SK-N-SH treated with all-trans-retinoic acid at 6 μM for 48 hours (cell line): ENCODE measurements around the gene TUBA1C.
"Not testable (repeated sequence)": the region's sequence is repeated elsewhere in the genome, so short reads cannot be mapped to it uniquely, and the experiment has no call there.

ENCODE experiments used
- ATAC-seq: fragments of 200-7000 bp; cut with Tn5 transposase; 3 replicates; pipeline ENCODE4 v1.9.1; 2020; ENCODE audit warnings: mild to moderate bottlenecking, moderate library complexity
- ARNTL ChIP-seq: fragments of 450-650 bp; formaldehyde crosslinking; IDR thresholded peaks from 2 replicates; pipeline ENCODE4 v1.5.0; 2020; ENCODE audit warnings: low read depth, mild to moderate bottlenecking, moderate library complexity, borderline replicate concordance
- BACH2 ChIP-seq: fragments of 250-450 bp; sonication (Bioruptor Pico); IDR thresholded peaks from 2 replicates; pipeline ENCODE4 v1.9.0; 2021; ENCODE audit warnings: mild to moderate bottlenecking, borderline replicate concordance
- CSDC2 ChIP-seq: fragments of 250-450 bp; sonication (Bioruptor Pico); IDR thresholded peaks from 2 replicates; pipeline ENCODE4 v1.5.0; 2020; ENCODE audit warnings: mild to moderate bottlenecking, moderate library complexity
- ESRRG ChIP-seq: fragments of 250-450 bp; sonication (Bioruptor Pico); IDR thresholded peaks from 2 replicates; pipeline ENCODE4 v1.6.1; 2021; ENCODE audit warnings: mild to moderate bottlenecking
- GLIS3 ChIP-seq: fragments of 250-450 bp; sonication (Bioruptor Pico); IDR thresholded peaks from 2 replicates; pipeline ENCODE4 v1.5.0; 2020; ENCODE audit warnings: mild to moderate bottlenecking, moderate library complexity
- ISL1 ChIP-seq: fragments of 250-450 bp; sonication (Bioruptor Pico); IDR thresholded peaks from 2 replicates; pipeline ENCODE4 v2.1.2; 2022; ENCODE audit warnings: mild to moderate bottlenecking, moderate library complexity
- OSR1 ChIP-seq: fragments of 250-450 bp; sonication (Bioruptor Pico); IDR thresholded peaks from 2 replicates; pipeline ENCODE4 v1.8.0; 2022; ENCODE audit warnings: moderate library complexity, mild to moderate bottlenecking, inconsistent platforms
- PPARA ChIP-seq: fragments of 250-450 bp; sonication (Bioruptor Pico); IDR thresholded peaks from 2 replicates; pipeline ENCODE4 v1.5.0; 2020; ENCODE audit warnings: mild to moderate bottlenecking, borderline replicate concordance
- RARB ChIP-seq: fragments of 250-450 bp; sonication (Bioruptor Pico); IDR thresholded peaks from 2 replicates; pipeline ENCODE4 v1.8.0; 2021; ENCODE audit warnings: mild to moderate bottlenecking, moderate library complexity
- SNAI2 ChIP-seq: fragments of 250-450 bp; sonication (Bioruptor Pico); IDR thresholded peaks from 2 replicates; pipeline ENCODE4 v1.5.0; 2020; ENCODE audit warnings: mild to moderate bottlenecking, moderate library complexity
- TCF4 ChIP-seq: fragments of 250-450 bp; sonication (Bioruptor Pico); IDR thresholded peaks from 2 replicates; pipeline ENCODE4 v1.8.0; 2021; ENCODE audit warnings: mild to moderate bottlenecking, moderate library complexity, borderline replicate concordance
- ZFP30 ChIP-seq: fragments of 450-650 bp; formaldehyde crosslinking; IDR thresholded peaks from 2 replicates; pipeline ENCODE4 v1.5.0; 2022; ENCODE audit warnings: mild to moderate bottlenecking, moderate library complexity
- ZNF565 ChIP-seq: fragments of 450-650 bp; formaldehyde crosslinking; conservative IDR thresholded peaks from 2 replicates; pipeline ENCODE4 v1.5.0; 2020; ENCODE audit warnings: low read depth, mild to moderate bottlenecking, moderate library complexity
- ZNF70 ChIP-seq: fragments of 450-650 bp; formaldehyde crosslinking; IDR thresholded peaks from 2 replicates; pipeline ENCODE4 v1.5.0; 2020; ENCODE audit warnings: mild to moderate bottlenecking, moderate library complexity
- ZNF8 ChIP-seq: fragments of 450-650 bp; formaldehyde crosslinking; IDR thresholded peaks from 2 replicates; pipeline ENCODE4 v1.5.0; 2020; ENCODE audit warnings: mild to moderate bottlenecking, moderate library complexity
- TF ChIP-seq, protein P1 (sequence below): fragments of 250-450 bp; sonication (Bioruptor Pico); IDR thresholded peaks from 2 replicates; pipeline ENCODE4 v1.5.1; 2020; ENCODE audit warnings: low read depth, mild to moderate bottlenecking, moderate library complexity
- TF ChIP-seq, protein P2 (sequence below): fragments of 250-450 bp; sonication (Bioruptor Pico); IDR thresholded peaks from 2 replicates; pipeline ENCODE4 v1.5.0; 2020; ENCODE audit warnings: mild to moderate bottlenecking, moderate library complexity
- TF ChIP-seq, protein P3 (sequence below): fragments of 250-450 bp; sonication (Bioruptor Pico); IDR thresholded peaks from 2 replicates; pipeline ENCODE4 v1.5.1; 2021; ENCODE audit warnings: mild to moderate bottlenecking, moderate library complexity
- TF ChIP-seq, protein P4 (sequence below): fragments of 250-450 bp; sonication (Bioruptor Pico); IDR thresholded peaks from 2 replicates; pipeline ENCODE4 v1.8.0; 2021; ENCODE audit warnings: low read depth, mild to moderate bottlenecking, moderate library complexity, borderline replicate concordance

The TUBA1C gene

DNA sequence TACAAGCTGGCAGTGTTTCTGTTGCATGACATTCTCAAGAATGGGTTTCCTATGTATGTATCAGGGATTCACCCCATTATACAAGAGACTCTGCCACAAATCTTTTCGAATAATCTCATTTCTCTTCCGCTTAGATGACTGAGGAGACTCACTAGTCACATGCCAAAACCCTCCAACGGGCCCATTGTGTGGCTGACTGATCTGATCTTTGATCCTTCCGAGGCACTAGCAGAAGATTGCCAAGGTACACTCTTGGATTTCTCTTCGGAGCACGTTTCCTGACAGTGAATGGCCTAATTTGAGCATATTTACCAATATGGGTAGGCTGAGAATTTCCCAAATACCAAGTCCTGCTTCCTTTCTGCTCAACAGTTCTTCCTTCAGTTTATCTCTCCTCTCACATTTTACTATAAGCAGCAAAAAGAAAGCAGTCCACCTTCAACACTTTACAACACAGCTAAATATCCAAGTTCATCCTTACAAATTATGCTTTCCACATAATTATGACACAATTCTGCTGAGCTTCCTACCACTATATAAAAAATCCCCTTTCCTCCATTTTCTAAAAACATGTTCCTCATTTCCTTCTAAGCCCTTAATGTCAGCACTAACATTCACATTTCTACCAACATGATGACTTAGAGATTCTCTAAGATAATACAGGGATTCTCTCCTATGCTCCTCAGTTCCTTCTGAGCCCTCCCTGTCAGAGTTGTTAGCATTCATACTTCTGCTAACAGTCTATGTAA lies 41.1 kb downstream of the TUBA1C start (continued):
- TF ChIP-seq BACH2 (CRISPR knock-in tag): no peak
- TF ChIP-seq GLIS3 (CRISPR knock-in tag): no peak

DNA sequence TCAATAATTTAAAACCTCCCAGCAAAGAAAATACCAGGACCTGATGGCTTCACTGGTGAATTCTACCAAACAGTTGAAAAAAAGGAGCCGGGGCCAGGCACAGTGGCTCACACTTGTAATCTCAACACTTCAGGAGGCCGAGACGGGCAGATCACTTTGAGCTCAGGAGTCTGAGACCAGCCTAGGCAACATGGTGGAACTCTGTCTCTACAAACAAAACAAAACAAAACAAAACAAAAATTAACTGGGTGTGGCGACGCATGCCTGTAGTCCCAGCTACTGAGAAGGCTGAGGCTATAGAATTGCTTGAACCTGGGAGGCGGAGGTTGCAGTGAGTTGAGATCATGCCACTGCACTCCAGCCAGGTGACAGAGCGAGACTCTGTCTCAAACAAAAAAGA lies 44.5 kb downstream of the TUBA1C start:
- ATAC-seq: no peak
- TF ChIP-seq, protein P1, sequence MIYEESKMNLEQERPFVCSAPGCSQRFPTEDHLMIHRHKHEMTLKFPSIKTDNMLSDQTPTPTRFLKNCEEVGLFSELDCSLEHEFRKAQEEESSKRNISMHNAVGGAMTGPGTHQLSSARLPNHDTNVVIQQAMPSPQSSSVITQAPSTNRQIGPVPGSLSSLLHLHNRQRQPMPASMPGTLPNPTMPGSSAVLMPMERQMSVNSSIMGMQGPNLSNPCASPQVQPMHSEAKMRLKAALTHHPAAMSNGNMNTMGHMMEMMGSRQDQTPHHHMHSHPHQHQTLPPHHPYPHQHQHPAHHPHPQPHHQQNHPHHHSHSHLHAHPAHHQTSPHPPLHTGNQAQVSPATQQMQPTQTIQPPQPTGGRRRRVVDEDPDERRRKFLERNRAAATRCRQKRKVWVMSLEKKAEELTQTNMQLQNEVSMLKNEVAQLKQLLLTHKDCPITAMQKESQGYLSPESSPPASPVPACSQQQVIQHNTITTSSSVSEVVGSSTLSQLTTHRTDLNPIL (CRISPR knock-in tag): no peak
- TF ChIP-seq ZNF565 (CRISPR knock-in tag): no peak

DNA sequence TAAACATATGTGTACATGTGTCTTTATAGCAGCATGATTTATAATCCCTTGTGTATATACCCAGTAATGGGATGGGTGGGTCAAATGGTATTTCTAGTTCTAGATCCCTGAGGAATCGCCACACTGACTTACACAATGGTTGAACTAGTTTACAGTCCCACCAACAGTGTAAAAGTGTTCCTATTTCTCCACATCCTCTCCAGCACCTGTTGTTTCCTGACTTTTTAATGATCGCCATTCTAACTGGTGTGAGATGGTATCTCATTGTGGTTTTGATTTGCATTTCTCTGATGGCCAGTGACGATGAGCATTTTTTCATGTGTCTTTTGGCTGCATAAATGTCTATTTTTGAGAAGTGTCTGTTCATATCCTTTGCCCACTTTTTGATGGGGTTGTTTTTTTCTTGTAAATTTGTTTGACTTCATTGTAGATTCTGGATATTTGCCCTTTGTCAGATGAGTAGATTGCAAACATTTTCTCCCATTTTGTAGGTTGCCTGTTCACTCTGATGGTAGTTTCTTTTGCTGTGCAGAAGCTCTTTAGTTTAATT lies 45.6 kb downstream of the TUBA1C start:
- ATAC-seq: not testable (repeated sequence)

DNA sequence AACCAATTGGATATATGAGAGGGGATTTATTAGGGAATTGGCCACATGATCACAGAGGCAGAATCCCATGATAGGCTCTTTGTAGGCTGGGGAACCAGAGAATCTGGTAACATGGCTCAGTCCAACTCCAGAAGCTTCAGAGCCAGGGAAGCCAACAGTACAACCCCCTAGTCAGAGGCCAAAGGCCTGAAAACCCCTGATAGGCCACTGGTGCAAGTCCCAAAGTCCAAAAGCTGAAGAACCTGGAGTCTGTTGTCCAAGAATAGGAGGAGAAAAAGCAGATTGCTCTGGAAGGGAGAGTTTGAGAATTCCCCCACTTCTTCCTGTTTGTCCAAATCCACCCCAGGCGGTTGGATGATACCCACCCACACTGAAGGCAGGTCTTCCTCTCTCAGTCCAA lies 49.9 kb downstream of the TUBA1C start:
- TF ChIP-seq, protein P2, sequence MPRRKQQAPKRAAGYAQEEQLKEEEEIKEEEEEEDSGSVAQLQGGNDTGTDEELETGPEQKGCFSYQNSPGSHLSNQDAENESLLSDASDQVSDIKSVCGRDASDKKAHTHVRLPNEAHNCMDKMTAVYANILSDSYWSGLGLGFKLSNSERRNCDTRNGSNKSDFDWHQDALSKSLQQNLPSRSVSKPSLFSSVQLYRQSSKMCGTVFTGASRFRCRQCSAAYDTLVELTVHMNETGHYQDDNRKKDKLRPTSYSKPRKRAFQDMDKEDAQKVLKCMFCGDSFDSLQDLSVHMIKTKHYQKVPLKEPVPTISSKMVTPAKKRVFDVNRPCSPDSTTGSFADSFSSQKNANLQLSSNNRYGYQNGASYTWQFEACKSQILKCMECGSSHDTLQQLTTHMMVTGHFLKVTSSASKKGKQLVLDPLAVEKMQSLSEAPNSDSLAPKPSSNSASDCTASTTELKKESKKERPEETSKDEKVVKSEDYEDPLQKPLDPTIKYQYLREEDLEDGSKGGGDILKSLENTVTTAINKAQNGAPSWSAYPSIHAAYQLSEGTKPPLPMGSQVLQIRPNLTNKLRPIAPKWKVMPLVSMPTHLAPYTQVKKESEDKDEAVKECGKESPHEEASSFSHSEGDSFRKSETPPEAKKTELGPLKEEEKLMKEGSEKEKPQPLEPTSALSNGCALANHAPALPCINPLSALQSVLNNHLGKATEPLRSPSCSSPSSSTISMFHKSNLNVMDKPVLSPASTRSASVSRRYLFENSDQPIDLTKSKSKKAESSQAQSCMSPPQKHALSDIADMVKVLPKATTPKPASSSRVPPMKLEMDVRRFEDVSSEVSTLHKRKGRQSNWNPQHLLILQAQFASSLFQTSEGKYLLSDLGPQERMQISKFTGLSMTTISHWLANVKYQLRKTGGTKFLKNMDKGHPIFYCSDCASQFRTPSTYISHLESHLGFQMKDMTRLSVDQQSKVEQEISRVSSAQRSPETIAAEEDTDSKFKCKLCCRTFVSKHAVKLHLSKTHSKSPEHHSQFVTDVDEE: no peak
- ATAC-seq: no peak

DNA sequence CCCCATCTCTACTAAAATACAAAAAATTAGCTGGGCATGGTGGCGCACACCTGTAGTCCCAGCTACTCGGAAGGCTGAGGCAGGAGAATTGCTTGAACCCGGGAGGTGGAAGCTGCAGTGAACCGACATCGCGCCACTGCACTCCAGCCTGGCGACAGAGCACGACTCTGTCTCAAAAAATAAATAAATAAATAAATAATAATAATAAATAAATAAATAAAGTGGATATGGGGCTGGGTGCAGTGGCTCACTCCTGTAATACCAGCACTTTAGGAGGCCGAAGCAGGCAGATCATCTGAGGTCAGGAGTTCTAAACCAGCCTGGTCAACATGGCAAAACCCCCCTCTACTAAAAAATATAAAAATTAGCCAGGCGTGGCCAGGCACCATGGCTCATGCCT lies 52.2 kb downstream of the TUBA1C start:
- not testable (repeated sequence) for ATAC-seq

DNA sequence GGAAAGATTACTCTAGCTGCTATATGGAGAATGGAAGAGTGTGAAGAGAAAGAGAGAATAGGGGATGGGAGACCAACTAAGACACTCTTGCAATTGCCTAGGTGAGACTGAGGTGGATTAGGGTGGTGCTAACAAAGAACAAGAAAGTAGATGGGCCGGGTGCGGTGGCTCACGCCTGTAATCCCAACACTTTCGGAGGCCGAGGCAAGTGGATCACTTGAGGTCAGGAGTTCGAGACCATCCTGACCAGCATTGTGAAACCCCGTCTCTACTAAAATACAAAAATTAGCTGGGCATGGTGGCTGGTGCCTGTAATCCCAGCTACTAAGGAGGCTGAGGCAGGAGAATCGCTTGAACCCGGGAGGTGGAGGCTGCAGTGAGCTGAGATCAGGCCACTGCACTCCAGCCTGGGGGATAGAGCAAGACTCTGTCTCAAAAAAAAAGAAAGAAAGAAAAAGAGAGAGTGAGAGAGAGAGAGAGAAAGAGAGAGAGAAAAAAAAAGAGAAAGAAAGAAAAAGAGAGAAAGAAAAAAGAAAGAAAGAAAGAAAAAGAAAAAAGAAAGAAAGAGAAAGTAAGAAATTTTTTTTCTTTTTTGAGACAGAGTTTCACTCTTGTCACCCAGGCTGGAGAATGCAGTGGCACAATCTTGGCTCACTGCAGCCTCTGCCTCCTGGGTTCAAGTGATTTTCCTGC lies 55.7 kb downstream of the TUBA1C start:
- not testable (repeated sequence) for ATAC-seq

DNA sequence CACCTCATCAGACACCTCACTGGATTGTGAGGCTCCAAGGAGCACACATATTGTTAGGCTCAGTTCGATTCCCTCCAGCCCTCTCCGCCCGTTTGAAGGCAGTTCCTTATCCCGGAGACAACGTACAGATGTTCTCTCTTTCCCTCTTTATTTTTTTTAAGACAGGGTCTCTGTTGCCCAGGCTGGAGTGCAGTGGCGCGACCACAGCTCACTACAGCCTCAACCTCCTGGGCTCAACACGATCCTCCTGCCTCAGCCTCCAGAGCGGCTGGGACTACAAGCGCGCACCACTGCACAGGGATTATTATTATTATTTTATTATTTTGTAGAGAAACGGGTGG lies 57.5 kb downstream of the TUBA1C start:
- peak; percentile 1; the same call in 2 of the 3 replicates for ATAC-seq
- TF ChIP-seq CSDC2 (CRISPR knock-in tag) (no peak), OSR1 (no peak), GLIS3 (CRISPR knock-in tag) (no peak), ZNF565 (CRISPR knock-in tag) (no peak), ZFP30 (CRISPR knock-in tag) (no peak), ISL1 (CRISPR knock-in tag) (no peak), SNAI2 (CRISPR knock-in tag) (no peak), RARB (CRISPR knock-in tag) (no peak), ZNF70 (CRISPR knock-in tag) (no peak), TCF4 (CRISPR knock-in tag) (no peak), ZNF8 (CRISPR knock-in tag) (no peak), ESRRG (no peak), PPARA (CRISPR knock-in tag) (no peak), ARNTL (no peak)
- TF ChIP-seq, protein P1 (CRISPR knock-in tag): no peak
- TF ChIP-seq, protein P3, sequence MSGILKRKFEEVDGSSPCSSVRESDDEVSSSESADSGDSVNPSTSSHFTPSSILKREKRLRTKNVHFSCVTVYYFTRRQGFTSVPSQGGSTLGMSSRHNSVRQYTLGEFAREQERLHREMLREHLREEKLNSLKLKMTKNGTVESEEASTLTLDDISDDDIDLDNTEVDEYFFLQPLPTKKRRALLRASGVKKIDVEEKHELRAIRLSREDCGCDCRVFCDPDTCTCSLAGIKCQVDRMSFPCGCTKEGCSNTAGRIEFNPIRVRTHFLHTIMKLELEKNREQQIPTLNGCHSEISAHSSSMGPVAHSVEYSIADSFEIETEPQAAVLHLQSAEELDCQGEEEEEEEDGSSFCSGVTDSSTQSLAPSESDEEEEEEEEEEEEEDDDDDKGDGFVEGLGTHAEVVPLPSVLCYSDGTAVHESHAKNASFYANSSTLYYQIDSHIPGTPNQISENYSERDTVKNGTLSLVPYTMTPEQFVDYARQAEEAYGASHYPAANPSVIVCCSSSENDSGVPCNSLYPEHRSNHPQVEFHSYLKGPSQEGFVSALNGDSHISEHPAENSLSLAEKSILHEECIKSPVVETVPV (CRISPR knock-in tag): no peak
- TF ChIP-seq, protein P4, sequence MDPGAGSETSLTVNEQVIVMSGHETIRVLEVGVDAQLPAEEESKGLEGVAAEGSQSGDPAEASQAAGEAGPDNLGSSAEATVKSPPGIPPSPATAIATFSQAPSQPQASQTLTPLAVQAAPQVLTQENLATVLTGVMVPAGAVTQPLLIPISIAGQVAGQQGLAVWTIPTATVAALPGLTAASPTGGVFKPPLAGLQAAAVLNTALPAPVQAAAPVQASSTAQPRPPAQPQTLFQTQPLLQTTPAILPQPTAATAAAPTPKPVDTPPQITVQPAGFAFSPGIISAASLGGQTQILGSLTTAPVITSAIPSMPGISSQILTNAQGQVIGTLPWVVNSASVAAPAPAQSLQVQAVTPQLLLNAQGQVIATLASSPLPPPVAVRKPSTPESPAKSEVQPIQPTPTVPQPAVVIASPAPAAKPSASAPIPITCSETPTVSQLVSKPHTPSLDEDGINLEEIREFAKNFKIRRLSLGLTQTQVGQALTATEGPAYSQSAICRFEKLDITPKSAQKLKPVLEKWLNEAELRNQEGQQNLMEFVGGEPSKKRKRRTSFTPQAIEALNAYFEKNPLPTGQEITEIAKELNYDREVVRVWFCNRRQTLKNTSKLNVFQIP (CRISPR knock-in tag): no peak
